ENCODE results near the gene RANBP1.

The RANBP1 gene

DNA sequence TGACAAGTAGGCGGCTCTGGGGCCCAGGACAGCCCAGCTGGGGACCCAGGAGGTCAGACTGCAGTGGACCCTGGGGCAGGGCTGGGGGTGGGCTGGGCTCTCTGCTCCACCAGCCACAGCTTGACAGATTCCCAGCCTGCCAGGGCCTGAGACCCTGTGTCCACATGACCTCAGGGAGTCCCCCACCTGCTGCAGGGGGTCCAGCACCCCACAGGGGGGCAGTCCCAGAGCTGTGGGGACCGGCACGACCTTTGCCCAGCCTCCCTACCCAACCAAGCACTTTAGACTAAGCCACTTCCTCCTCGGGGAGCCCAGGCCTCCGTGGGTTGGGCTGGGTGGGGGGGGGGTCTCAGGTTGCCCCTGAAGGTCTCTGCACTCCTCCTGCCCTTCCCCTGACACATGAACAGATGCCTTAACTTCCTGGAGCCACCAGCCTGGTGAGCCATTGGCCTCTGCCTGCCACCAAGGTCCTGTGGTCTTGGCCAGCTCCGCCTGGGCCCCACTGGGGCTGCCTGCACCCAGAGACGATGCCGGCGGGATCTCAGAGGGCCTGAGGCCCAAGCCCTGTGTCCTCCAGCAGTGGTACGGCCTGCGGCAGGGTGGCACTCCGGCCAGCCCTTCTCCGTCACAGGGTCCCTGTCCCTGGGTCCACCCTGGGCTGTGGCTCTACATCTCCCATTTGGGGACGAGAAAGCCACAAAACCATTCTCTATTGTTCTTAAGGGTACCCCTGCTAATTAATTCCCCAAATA lies 31.5 kb downstream of the RANBP1 start:
- DNase-seq (ENCODE audit: extremely low read depth, insufficient read length): no peak
- no peaks in the 10 kb centered on the region for H3K27me3 ChIP-seq (replicated peaks; ENCODE audit: control insufficient read depth, insufficient read depth, low read length)
- H3K36me3 ChIP-seq (ENCODE audit: control insufficient read depth, insufficient read depth, low read length): no peaks in the 10 kb centered on the region
- no peak for TF ChIP-seq CTCF (IDR thresholded peaks at IDR 0.05; ENCODE audit: insufficient read depth, low read length, poor library complexity, severe bottlenecking)
- H3K4me3 ChIP-seq (replicated peaks; ENCODE audit: low read depth, low read length): no peak overlapping the region

GRCh38 chr22:20148414-20148813 lies 32.5 kb downstream of the RANBP1 start:
- no peaks in the 10 kb centered on the region for H3K27me3 ChIP-seq (replicated peaks; ENCODE audit: control insufficient read depth, insufficient read depth, low read length)
- no peaks in the 10 kb centered on the region for H3K36me3 ChIP-seq (ENCODE audit: control insufficient read depth, insufficient read depth, low read length)
- no peak for TF ChIP-seq CTCF (IDR thresholded peaks at IDR 0.05; ENCODE audit: insufficient read depth, low read length, poor library complexity, severe bottlenecking)
- no peak overlapping the region for H3K4me3 ChIP-seq (replicated peaks; ENCODE audit: low read depth, low read length)
- DNase-seq (ENCODE audit: extremely low read depth, insufficient read length): no peak

DNA sequence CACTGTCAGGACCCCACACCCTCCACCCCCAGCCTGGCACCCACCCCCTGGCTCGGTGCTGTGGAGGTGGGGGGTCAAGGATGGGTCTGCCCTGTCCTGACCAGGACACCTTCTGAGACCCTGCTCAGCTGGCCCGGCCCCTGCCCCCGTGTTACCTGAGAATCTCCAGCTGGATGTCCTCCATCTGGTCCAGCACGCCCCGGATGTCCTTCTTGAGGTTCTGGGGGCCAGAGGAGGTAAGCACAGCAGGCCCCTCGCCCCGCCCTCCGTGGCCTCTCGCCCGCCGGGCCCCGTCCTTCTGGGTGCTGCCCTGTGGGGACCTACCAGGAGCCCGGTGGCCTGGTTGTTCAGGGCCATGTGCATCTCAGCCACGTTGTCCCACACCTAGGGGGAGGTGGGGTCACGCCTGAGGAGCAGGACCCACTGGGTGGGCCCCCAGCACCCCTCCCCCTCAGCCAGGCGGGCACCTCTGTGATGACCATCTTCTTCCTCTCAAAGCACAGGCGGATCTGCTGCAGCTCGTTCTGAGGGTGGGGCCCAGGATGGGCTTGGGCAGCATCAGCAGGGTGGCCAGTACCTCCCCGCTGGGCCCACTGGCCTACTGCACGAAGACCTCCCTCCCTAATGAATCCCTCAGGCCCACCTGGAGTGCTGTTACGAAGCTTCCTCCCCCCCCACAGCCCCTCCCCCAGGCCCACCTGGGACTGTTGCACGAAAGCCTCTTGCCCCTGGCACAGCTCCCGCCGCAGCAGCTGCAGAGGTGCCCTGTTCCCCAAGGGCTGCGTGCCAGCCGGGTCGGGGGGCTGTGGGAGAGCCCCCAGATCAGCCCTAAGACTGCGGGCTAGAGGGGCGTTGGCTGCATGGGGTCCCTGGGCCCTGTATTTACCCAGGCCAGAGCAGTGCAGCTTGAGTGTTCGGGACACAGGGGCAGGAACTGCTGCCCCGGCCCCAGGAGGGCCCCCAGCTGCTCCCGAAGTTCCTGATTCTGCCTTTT lies 33.6 kb downstream of the RANBP1 start:
- Histone ChIP-seq H3K27me3 (replicated peaks; ENCODE audit: control insufficient read depth, insufficient read depth, low read length) (no peaks in the 10 kb centered on the region), H3K36me3 (ENCODE audit: control insufficient read depth, insufficient read depth, low read length) (no peaks in the 10 kb centered on the region), H3K4me3 (replicated peaks; ENCODE audit: low read depth, low read length) (no peak overlapping the region)
- TF ChIP-seq CTCF (IDR thresholded peaks at IDR 0.05; ENCODE audit: insufficient read depth, low read length, poor library complexity, severe bottlenecking): no peak
- no peak for DNase-seq (ENCODE audit: extremely low read depth, insufficient read length)

GRCh38 chr22:20150381-20151275 lies 34.7 kb downstream of the RANBP1 start, which contains the start of gene CCDC188:
TSS of gene CCDC188 (minus strand) at chr22:20151055. CDS start at chr22:20150986, 69 bp downstream.
- no peak for TF ChIP-seq CTCF (IDR thresholded peaks at IDR 0.05; ENCODE audit: insufficient read depth, low read length, poor library complexity, severe bottlenecking)
- Histone ChIP-seq H3K27me3 (replicated peaks; ENCODE audit: control insufficient read depth, insufficient read depth, low read length) (no peaks in the 10 kb centered on the region), H3K4me3 (replicated peaks; ENCODE audit: low read depth, low read length) (no peak within 1 kb of the TSS), H3K36me3 (ENCODE audit: control insufficient read depth, insufficient read depth, low read length) (no peaks in the 10 kb centered on the region)
- DNase-seq (ENCODE audit: extremely low read depth, insufficient read length): no peak

DNA sequence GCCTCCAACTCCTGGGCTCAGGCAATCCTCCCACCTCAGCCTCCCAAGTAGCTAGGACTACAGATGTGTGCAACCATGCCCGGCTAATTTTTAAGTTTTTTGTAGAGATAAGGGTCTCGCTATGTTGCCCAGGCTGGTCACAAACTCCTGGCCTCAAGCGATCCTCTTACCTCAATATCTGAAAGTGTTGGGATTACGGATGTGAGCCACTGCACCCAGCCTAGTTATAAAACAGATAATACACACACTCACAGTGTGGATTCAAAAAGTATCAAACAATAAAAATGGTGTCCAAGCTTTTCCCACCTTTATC lies 35.3 kb downstream of the RANBP1 start:
- no peak for DNase-seq (ENCODE audit: extremely low read depth, insufficient read length)
- H3K27me3 ChIP-seq (replicated peaks; ENCODE audit: control insufficient read depth, insufficient read depth, low read length): no peaks in the 10 kb centered on the region
- H3K4me3 ChIP-seq (replicated peaks; ENCODE audit: low read depth, low read length): no peak overlapping the region
- TF ChIP-seq CTCF (IDR thresholded peaks at IDR 0.05; ENCODE audit: insufficient read depth, low read length, poor library complexity, severe bottlenecking): no peak
- H3K36me3 ChIP-seq (ENCODE audit: control insufficient read depth, insufficient read depth, low read length): no peaks in the 10 kb centered on the region

All from GM06990 (cell line).